Panc1 (cell line): Measurements from ENCODE around the gene CDK6. TPM values are rescaled to one million over a fixed set of nuclear protein-coding genes. Genes with fewer than 3 reads are reported as not detected.
A peak's percentile ranks its signal among the peaks of the same experiment; 100 is the strongest.

Experiments used
- ATAC-seq: fragments of 200-7000 bp; cut with Tn5 transposase; 2 replicates; pipeline ENCODE4 v1.9.1; 2020; ENCODE audit warnings: mild to moderate bottlenecking, moderate library complexity
- BruUV-seq: library from RNA; stranded (reverse); fragments of 400-500 nt; replicated peaks from 2 replicates; lab custom pipeline; 2021; lab: Mats Ljungman, UMichigan
- CTCF ChIA-PET: fragments of 300-600 bp; sonication (Branson Sonifier 250); formaldehyde crosslinking; loops from one replicate; lab custom pipeline; 2022; ENCODE audit warnings: antibody characterized with exemption; lab: Charles Lee
- POLR2A ChIA-PET: fragments of 300-600 bp; sonication (Branson Sonifier 250); formaldehyde crosslinking; loops from one replicate; lab custom pipeline; 2022; ENCODE audit warnings: antibody characterized with exemption; lab: Charles Lee
- DNase-seq: peaks from one replicate; pipeline ENCODE4 v3.0.0-alpha.2; 2010; ENCODE audit warnings: low read depth, low spot score
- H3K27ac ChIP-seq: 2 replicates; pipeline ENCODE4 v1.5.1; 2011; ENCODE audit warnings: mild to moderate bottlenecking, low read length, inconsistent platforms
- H3K27me3 ChIP-seq: fragments of 200-500 bp; sonication (Bioruptor generic); 2 replicates; pipeline ENCODE4 v1.6.0; 2014; ENCODE audit warnings: low read length, inconsistent platforms; ENCODE audit not compliant: control insufficient read depth, insufficient read depth
- H3K36me3 ChIP-seq: fragments of 200-500 bp; sonication (Bioruptor generic); 2 replicates; pipeline ENCODE4 v1.5.1; 2014; ENCODE audit warnings: inconsistent platforms, mild to moderate bottlenecking, low read length, moderate library complexity; ENCODE audit not compliant: control insufficient read depth, insufficient read depth
- H3K4me1 ChIP-seq: 2 replicates; pipeline ENCODE4 v1.5.1; 2011; ENCODE audit warnings: inconsistent platforms, mild to moderate bottlenecking, low read length, moderate library complexity; ENCODE audit not compliant: control insufficient read depth, insufficient read depth
- H3K4me3 ChIP-seq, 2 experiments: 2 replicates each; pipeline ENCODE4 v1.5.1; 2011 to 2012; ENCODE audit warnings: low read depth in 2 of 2, low read length in 2 of 2, mild to moderate bottlenecking in 2 of 2, inconsistent platforms in 1 of 2, moderate library complexity in 1 of 2
- H3K9me3 ChIP-seq: fragments of 200-500 bp; sonication (Bioruptor generic); 2 replicates; pipeline ENCODE4 v1.5.1; 2014; ENCODE audit warnings: low read depth, mild to moderate bottlenecking, inconsistent platforms, low read length, moderate library complexity; ENCODE audit not compliant: control insufficient read depth, insufficient read depth
- CTCF ChIP-seq: fragments of 450-650 bp; IDR thresholded peaks from 2 replicates; pipeline ENCODE4 v1.5.1; 2017; ENCODE audit warnings: mild to moderate bottlenecking
- POLR2AphosphoS5 ChIP-seq: IDR thresholded peaks from 2 replicates; pipeline ENCODE4 v1.6.1; 2012; ENCODE audit warnings: mild to moderate bottlenecking, low read depth, low read length, moderate library complexity
- REST ChIP-seq, 2 experiments: IDR thresholded peaks; 2 replicates each; pipeline ENCODE4 v1.6.1; 2011 to 2012; ENCODE audit warnings: low read depth in 2 of 2, control low read depth in 1 of 2, low read length in 1 of 2, mild to moderate bottlenecking in 1 of 2, moderate library complexity in 1 of 2; ENCODE audit not compliant: insufficient read depth in 1 of 2
- SIN3A ChIP-seq: IDR thresholded peaks from 2 replicates; pipeline ENCODE4 v1.6.1; 2012; ENCODE audit warnings: low read depth, mild to moderate bottlenecking, low read length, moderate library complexity, borderline replicate concordance; ENCODE audit not compliant: insufficient read depth
- TCF7L2 ChIP-seq: IDR thresholded peaks from 2 replicates; pipeline ENCODE4 v1.6.1; 2011; ENCODE audit warnings: mild to moderate bottlenecking, low read depth, low read length, inconsistent platforms
- in situ Hi-C: cut with HindIII; loops from 2 replicates; pipeline ENCODE4 v1.10.0; 2016; ENCODE audit warnings: low sequenced_read_pairs, low pct_unique_long_range_greater_than_20kb
- intact Hi-C: fragments of 100-400 bp; cut with micrococcal nuclease; formaldehyde crosslinking; loops from one replicate; pipeline ENCODE4 v1.10.0; 2022; ENCODE audit not compliant: unreplicated experiment
- total RNA-seq: library from RNA; stranded (reverse); gene quantifications from one replicate; pipeline ENCODE4 v1.2.1, GENCODE V29; 2021; ENCODE audit not compliant: unreplicated experiment

Gene CDK6
- total RNA-seq, 1 experiment from 2014 or later: 57.4 TPM

GRCh38 chr7:92827464-92828120, 8.8 kb downstream of the CDK6 start:
- BruUV-seq: no TSS peak
- DNase-seq (no peak), ATAC-seq (no peak)
- ChIA-PET CTCF (interaction anchor here (0.6 kb wide), 1 partner anchor 13 kb away, joined by 6 read pairs; no protein-coding TSS in a partner anchor), POLR2A (no interaction called here)
- H3K9me3 ChIP-seq: no peaks in the 10 kb centered on the region
- intact Hi-C loops: no loop called here
- no peak for TF ChIP-seq CTCF
- TF ChIP-seq TCF7L2: no peak
- no peak for TF ChIP-seq POLR2AphosphoS5
- no peak for TF ChIP-seq SIN3A
- TF ChIP-seq REST (IDR thresholded peaks at IDR 0.05; ENCODE audit: insufficient read depth in 1 of 2, low read depth in 2 of 2, low read length in 1 of 2): no peak
- H3K27ac ChIP-seq: peak overlapping the region; percentile 72
- H3K4me1 ChIP-seq: peaks cover 70% of the 10 kb centered on the region
- H3K4me3 ChIP-seq: no peak overlapping the region
- no peaks in the 10 kb centered on the region for H3K27me3 ChIP-seq
- H3K36me3 ChIP-seq: peaks cover 6% of the 10 kb centered on the region
- in situ Hi-C loops: no loop called here

GRCh38 chr7:92826258-92826938, 10.0 kb downstream of the CDK6 start:
- no peak for DNase-seq
- ATAC-seq: no peak
- POLR2A ChIA-PET: no interaction called here
- intact Hi-C loops: no loop called here
- Histone ChIP-seq H3K27ac (peak overlapping the region; percentile 51; the same call in 1 of the 2 replicates), H3K27me3 (no peaks in the 10 kb centered on the region), H3K9me3 (no peaks in the 10 kb centered on the region), H3K4me3 (no peak overlapping the region), H3K36me3 (peaks cover 6% of the 10 kb centered on the region), H3K4me1 (peaks cover 68% of the 10 kb centered on the region)
- BruUV-seq: no TSS peak
- TF ChIP-seq CTCF (no peak), POLR2AphosphoS5 (no peak), SIN3A (no peak), TCF7L2 (no peak), REST (IDR thresholded peaks at IDR 0.05; ENCODE audit: insufficient read depth in 1 of 2, low read depth in 2 of 2, low read length in 1 of 2) (no peak)
- in situ Hi-C loops: no loop called here
- CTCF ChIA-PET: no interaction called here
